ENCODE data around the gene DUSP3. TPM values are rescaled to one million over a fixed set of nuclear protein-coding genes. Genes with fewer than 3 reads are reported as not detected.

DUSP3 gene
- 243 TPM for total RNA-seq
- long read RNA-seq, full-length matches to known transcripts: 165 of 259 reads
- long read RNA-seq, partial matches to known transcripts: 5 of 259 reads
- long read RNA-seq, other reads (novel, unspliced or antisense): 89 of 259 reads

- DNase-seq: peak; percentile 98
- peak; percentile 92 for ATAC-seq
- intact Hi-C loops (cut with micrococcal nuclease): no loop called here
Observed at GRCh38 chr17:43778337-43779144, at the start of gene DUSP3. TSS of gene DUSP3 (minus strand) at chr17:43778977. CDS start at chr17:43778924, 53 bp downstream.

- DNase-seq (no peak), ATAC-seq (no peak)
- intact Hi-C loops (cut with micrococcal nuclease): no loop called here
Observed at GRCh38 chr17:43827596-43827995, 48.8 kb upstream of the DUSP3 start.

- intact Hi-C loops (cut with micrococcal nuclease): no loop called here
- ATAC-seq (no peak), DNase-seq (no peak)
Observed at GRCh38 chr17:43826206-43826605, 47.4 kb upstream of the DUSP3 start.

GRCh38 chr17:43825567-43825966 is 46.8 kb upstream of the DUSP3 start:
- intact Hi-C loops (cut with micrococcal nuclease): no loop called here
- DNase-seq (no peak), ATAC-seq (no peak)

GRCh38 chr17:43823350-43824084 is 44.7 kb upstream of the DUSP3 start:
- peak; percentile 83 for DNase-seq
- peak; percentile 82 for ATAC-seq
- intact Hi-C loops (cut with micrococcal nuclease): no loop called here

GRCh38 chr17:43822570-43823190 is 43.9 kb upstream of the DUSP3 start:
- peak; percentile 42 for ATAC-seq
- intact Hi-C loops (cut with micrococcal nuclease): no loop called here
- no peak for DNase-seq

GRCh38 chr17:43820759-43821158 is 42.0 kb upstream of the DUSP3 start:
- DNase-seq (no peak), ATAC-seq (no peak)
- intact Hi-C loops (cut with micrococcal nuclease): no loop called here

- intact Hi-C loops (cut with micrococcal nuclease): no loop called here
- no peak for DNase-seq
- no peak for ATAC-seq
Observed at GRCh38 chr17:43818966-43819365, 40.2 kb upstream of the DUSP3 start.

GRCh38 chr17:43817826-43818225 is 39.0 kb upstream of the DUSP3 start:
- DNase-seq (no peak), ATAC-seq (no peak)
- intact Hi-C loops (cut with micrococcal nuclease): no loop called here

- no peak for ATAC-seq
- intact Hi-C loops (cut with micrococcal nuclease): no loop called here
- no peak for DNase-seq
Observed at GRCh38 chr17:43816336-43817320, 37.9 kb upstream of the DUSP3 start.

- no peak for ATAC-seq
Observed at GRCh38 chr17:43814714-43815113, 35.9 kb upstream of the DUSP3 start.

GRCh38 chr17:43814026-43814425 is 35.2 kb upstream of the DUSP3 start:
- intact Hi-C loops (cut with micrococcal nuclease): no loop called here
- ATAC-seq (no peak), DNase-seq (no peak)

More at GRCh38 chr17:43814714-43815113, 35.9 kb upstream of the DUSP3 start:
- no peak for DNase-seq
- intact Hi-C loops (cut with micrococcal nuclease): no loop called here

- DNase-seq (no peak), ATAC-seq (no peak)
- intact Hi-C loops (cut with micrococcal nuclease): no loop called here
Observed at GRCh38 chr17:43813386-43813785, 34.6 kb upstream of the DUSP3 start.

- ATAC-seq: no peak
- intact Hi-C loops (cut with micrococcal nuclease): no loop called here
Observed at GRCh38 chr17:43812396-43813265, 33.9 kb upstream of the DUSP3 start.

GRCh38 chr17:43810823-43811222 is 32.0 kb upstream of the DUSP3 start:
- intact Hi-C loops (cut with micrococcal nuclease): no loop called here
- no peak for DNase-seq
- ATAC-seq: no peak

More at GRCh38 chr17:43812396-43813265, 33.9 kb upstream of the DUSP3 start:
- no peak for DNase-seq

- ATAC-seq (no peak), DNase-seq (no peak)
- intact Hi-C loops (cut with micrococcal nuclease): no loop called here
Observed at GRCh38 chr17:43810226-43810715, 31.5 kb upstream of the DUSP3 start.

- intact Hi-C loops (cut with micrococcal nuclease): no loop called here
- DNase-seq (no peak), ATAC-seq (no peak)
Observed at GRCh38 chr17:43809121-43809520, 30.3 kb upstream of the DUSP3 start.

GRCh38 chr17:43808076-43808475 is 29.3 kb upstream of the DUSP3 start:
- no peak for ATAC-seq
- intact Hi-C loops (cut with micrococcal nuclease): no loop called here
- no peak for DNase-seq
